ENCODE measurements around the gene MALAT1. TPM values are rescaled to one million over a fixed set of nuclear protein-coding genes. Genes with fewer than 3 reads are reported as not detected.
"Not testable (repeated sequence)": the region's sequence is repeated elsewhere in the genome, so short reads cannot be mapped to it uniquely, and the experiment has no call there.

MALAT1 gene
- total and polyA plus RNA-seq, 11 donors = 1,047 to 9,662 (median 6,450) TPM

- H3K4me3 ChIP-seq = peak overlapping the region in 9 of 12 donors; percentile 70 to 90 (median 82)
- peak in 1 of 2 donors; percentile 35 for TF ChIP-seq POLR2A (IDR thresholded peaks at IDR 0.05)
- TF ChIP-seq, protein P1, sequence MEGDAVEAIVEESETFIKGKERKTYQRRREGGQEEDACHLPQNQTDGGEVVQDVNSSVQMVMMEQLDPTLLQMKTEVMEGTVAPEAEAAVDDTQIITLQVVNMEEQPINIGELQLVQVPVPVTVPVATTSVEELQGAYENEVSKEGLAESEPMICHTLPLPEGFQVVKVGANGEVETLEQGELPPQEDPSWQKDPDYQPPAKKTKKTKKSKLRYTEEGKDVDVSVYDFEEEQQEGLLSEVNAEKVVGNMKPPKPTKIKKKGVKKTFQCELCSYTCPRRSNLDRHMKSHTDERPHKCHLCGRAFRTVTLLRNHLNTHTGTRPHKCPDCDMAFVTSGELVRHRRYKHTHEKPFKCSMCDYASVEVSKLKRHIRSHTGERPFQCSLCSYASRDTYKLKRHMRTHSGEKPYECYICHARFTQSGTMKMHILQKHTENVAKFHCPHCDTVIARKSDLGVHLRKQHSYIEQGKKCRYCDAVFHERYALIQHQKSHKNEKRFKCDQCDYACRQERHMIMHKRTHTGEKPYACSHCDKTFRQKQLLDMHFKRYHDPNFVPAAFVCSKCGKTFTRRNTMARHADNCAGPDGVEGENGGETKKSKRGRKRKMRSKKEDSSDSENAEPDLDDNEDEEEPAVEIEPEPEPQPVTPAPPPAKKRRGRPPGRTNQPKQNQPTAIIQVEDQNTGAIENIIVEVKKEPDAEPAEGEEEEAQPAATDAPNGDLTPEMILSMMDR (IDR thresholded peaks at IDR 0.05) = no peak
- H3K36me3 ChIP-seq = peaks cover 9 to 51% (median 49%) of the 10 kb centered on the region in 9 donors
- no peaks in the 10 kb centered on the region for H3K9me3 ChIP-seq
- peaks cover 0 to 57% (median 26%) of the 10 kb centered on the region in 12 donors for H3K4me1 ChIP-seq
- WGBS, 4 donors = 10 to 22% (median 17%) methylated on average over 7 of the region's 7 CpGs
- ATAC-seq (peak; percentile 21 to 50 (median 43)), DNase-seq (peak in 3 of 5 donors; percentile 35 to 39 (median 38))
- H3K27me3 ChIP-seq = no peaks in the 10 kb centered on the region
- H3K27ac ChIP-seq = peak overlapping the region; percentile 65 to 100 (median 98)
- intact Hi-C loops (cut with DNase I) = loop anchor here in 7 of 10 donors (1.0 to 5.0 kb wide), 4 partner anchors 35 to 90 kb away; no protein-coding TSS in a partner anchor
Observed at GRCh38 chr11:65506772-65507505, 8.1 kb downstream of the MALAT1 start.

DNA sequence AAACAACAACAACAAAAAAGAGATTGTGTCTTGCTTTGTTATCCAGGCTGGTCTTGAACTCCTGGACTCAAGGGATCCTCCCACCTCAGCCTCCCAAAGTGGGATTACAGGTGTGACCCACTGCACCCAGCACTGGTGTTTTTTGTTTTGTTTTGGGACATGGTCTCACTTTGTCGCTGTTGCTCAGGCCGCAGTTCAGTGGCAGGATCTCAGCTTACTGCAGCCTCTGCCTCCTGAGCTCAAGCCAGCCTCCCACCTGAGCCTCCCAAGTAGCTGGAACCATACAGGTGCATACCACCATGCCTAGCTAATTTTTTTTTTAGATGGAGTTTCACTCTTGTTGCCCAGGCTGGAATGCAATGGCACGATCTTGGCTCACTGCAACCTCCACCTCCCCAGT lies 13.5 kb downstream of the MALAT1 start:
- 95 to 100% (median 96%) methylated on average over 3 of the region's 3 CpGs for WGBS, 4 donors
- not testable (repeated sequence) for ATAC-seq, H3K27ac ChIP-seq, H3K4me3 ChIP-seq, H3K36me3 ChIP-seq, H3K27me3 ChIP-seq, H3K9me3 ChIP-seq
- intact Hi-C loops (cut with DNase I) = loop anchor here in 8 of 10 donors (5.0 to 10.0 kb wide), 5 partner anchors 130 to 238 kb away; partner anchors contain the start of gene SLC25A45 (in 4 of the 8)
- peaks cover 0 to 20% (median 4%) of the 10 kb centered on the region in 12 donors for H3K4me1 ChIP-seq
- peak in 1 of 5 donors; percentile 20 for DNase-seq

- peak in 1 of 4 donors; percentile 4 for ATAC-seq
- Histone ChIP-seq H3K36me3 (no peaks in the 10 kb centered on the region), H3K4me1 (no peaks in the 10 kb centered on the region), H3K4me3 (no peak overlapping the region), H3K27ac (no peak overlapping the region), H3K27me3 (no peaks in the 10 kb centered on the region), H3K9me3 (no peaks in the 10 kb centered on the region)
- no peak for TF ChIP-seq POLR2A (IDR thresholded peaks at IDR 0.05)
- TF ChIP-seq, protein P1 (IDR thresholded peaks at IDR 0.05) = no peak
- WGBS, 4 donors = 60 to 74% (median 67%) methylated on average over 5 of the region's 5 CpGs
- DNase-seq = peak in 1 of 5 donors; percentile 5
- intact Hi-C loops (cut with DNase I) = loop anchor here in 1 of 10 donors (10.0 kb wide), 1 partner anchor 242 kb away; no protein-coding TSS in a partner anchor
Observed at GRCh38 chr11:65516135-65516968, 17.5 kb downstream of the MALAT1 start.

- not testable (repeated sequence) for H3K4me3 ChIP-seq, H3K27ac ChIP-seq, H3K27me3 ChIP-seq, H3K36me3 ChIP-seq, H3K4me1 ChIP-seq, ATAC-seq, H3K9me3 ChIP-seq
- intact Hi-C loops (cut with DNase I) = loop anchor here in 1 of 10 donors (10.0 kb wide), 1 partner anchor 244 kb away; no protein-coding TSS in a partner anchor
- 94 to 96% (median 95%) methylated on average over 8 of the region's 8 CpGs for WGBS, 4 donors
- DNase-seq = peak in 1 of 5 donors; percentile 1
Observed at GRCh38 chr11:65518941-65519549, 20.2 kb downstream of the MALAT1 start.

DNA sequence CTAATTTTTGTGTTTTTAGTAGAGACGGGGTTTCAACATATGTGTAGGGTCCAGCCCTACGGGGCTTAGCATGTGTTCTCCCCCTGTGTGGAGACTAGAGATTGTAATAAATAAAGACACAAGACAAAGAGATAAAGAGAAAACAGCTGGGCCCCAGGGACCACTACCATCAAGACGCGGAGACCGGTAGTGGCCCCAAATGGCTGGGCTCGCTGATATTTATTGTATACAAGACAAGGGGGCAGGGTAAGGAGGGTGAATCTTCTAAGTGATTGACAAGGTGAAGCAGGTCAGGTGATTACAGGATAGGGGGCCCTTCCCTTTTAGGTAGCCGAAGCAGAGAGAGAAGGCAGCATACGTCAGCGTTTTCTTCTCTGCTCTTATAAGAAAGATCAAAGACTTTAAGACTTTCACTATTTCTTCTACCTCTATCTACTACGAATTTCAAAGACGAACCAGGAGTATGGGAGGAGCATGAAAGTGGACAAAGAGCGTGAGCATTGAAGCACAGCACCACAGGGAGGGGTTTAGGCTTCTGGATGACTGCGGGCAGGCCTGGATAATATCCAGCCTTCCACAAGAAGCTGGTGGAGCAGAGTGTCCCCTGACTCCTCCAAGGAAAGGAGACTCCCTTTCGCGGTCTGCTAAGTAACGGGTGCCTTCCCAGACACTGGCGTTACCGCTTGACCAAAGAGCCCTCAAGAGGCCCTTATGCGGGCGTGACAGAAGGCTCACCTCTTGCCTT lies 23.1 kb downstream of the MALAT1 start:
- intact Hi-C loops (cut with DNase I) = loop anchor here in 2 of 10 donors (2.0 to 5.0 kb wide), 2 partner anchors 57 to 145 kb away; no protein-coding TSS in a partner anchor
- ATAC-seq, H3K27ac ChIP-seq, H3K9me3 ChIP-seq, H3K4me3 ChIP-seq, H3K27me3 ChIP-seq: not testable (repeated sequence)
- Histone ChIP-seq H3K36me3 (peaks cover 0 to 10% (median 8%) of the 10 kb centered on the region in 9 donors), H3K4me1 (peaks cover 0 to 26% (median 20%) of the 10 kb centered on the region in 12 donors)
- peak in 1 of 5 donors; percentile 6 for DNase-seq
- 79 to 85% (median 81%) methylated on average over 20 of the region's 20 CpGs for WGBS, 4 donors

- Histone ChIP-seq H3K4me1 (peaks cover 0 to 26% (median 20%) of the 10 kb centered on the region in 12 donors), H3K4me3 (peak overlapping the region in 1 of 12 donors; percentile 15), H3K36me3 (peaks cover 0 to 21% (median 17%) of the 10 kb centered on the region in 9 donors), H3K27ac (peak overlapping the region in 1 of 12 donors; percentile 75)
- not testable (repeated sequence) for ATAC-seq, H3K27me3 ChIP-seq, H3K9me3 ChIP-seq
- DNase-seq = peak in 1 of 5 donors; percentile 20
- intact Hi-C loops (cut with DNase I) = loop anchor here in 1 of 10 donors (5.0 kb wide), 1 partner anchor 146 kb away; no protein-coding TSS in a partner anchor
- WGBS, 4 donors = 64 to 82% (median 77%) methylated on average over 18 of the region's 18 CpGs
Observed at GRCh38 chr11:65522718-65523630, 24.1 kb downstream of the MALAT1 start.

Measured in heart left ventricle (tissue), 16 donors.